HEK293 (cell line): Measurements from ENCODE around the gene BRD1.

Experiments
- CTCF ChIA-PET: fragments of 350-600 bp; formaldehyde crosslinking; extraction: SDS; loops from one replicate; lab custom pipeline; 2021; ENCODE audit warnings: antibody characterized with exemption; lab: Yijun Ruan, JAX
- POLR2A ChIA-PET: fragments of 300-600 bp; formaldehyde crosslinking; extraction: SDS; loops from one replicate; lab custom pipeline; 2020; ENCODE audit warnings: antibody characterized with exemption, inconsistent platforms; lab: Yijun Ruan, JAX
- H3K27ac ChIP-seq: fragments of 200-500 bp; sonication (Bioruptor generic); 2 replicates; pipeline ENCODE4 v1.5.1; 2014; ENCODE audit warnings: low read depth, low read length, control low read depth, inconsistent platforms; ENCODE audit errors: extremely low read depth
- H3K36me3 ChIP-seq, 2 experiments: fragments of 200-500 bp in 1 of 2; sonication (Bioruptor generic) in 1 of 2; 1 replicate in 1 of 2; 2 replicates in 1 of 2; pipeline ENCODE4 v1.5.1; 2014 to 2017; ENCODE audit warnings: inconsistent platforms in 2 of 2, low read length in 2 of 2; ENCODE audit not compliant: control insufficient read depth in 2 of 2, insufficient read depth in 1 of 2
- H3K4me1 ChIP-seq: fragments of 200-500 bp; sonication (Bioruptor generic); 2 replicates; pipeline ENCODE4 v1.5.1; 2014; ENCODE audit warnings: mild to moderate bottlenecking, low read length, inconsistent platforms; ENCODE audit not compliant: control insufficient read depth, insufficient read depth
- H3K4me3 ChIP-seq: 2 replicates; pipeline ENCODE4 v1.5.1; 2011; ENCODE audit warnings: low read depth, mild to moderate bottlenecking, control low read depth, low read length, moderate library complexity
- H3K9me3 ChIP-seq: fragments of 200-500 bp; sonication (Bioruptor generic); 2 replicates; pipeline ENCODE4 v1.5.1; 2014; ENCODE audit warnings: low read depth, low read length, inconsistent platforms; ENCODE audit not compliant: control insufficient read depth, insufficient read depth
- BCL11A ChIP-seq: fragments of 450-650 bp; formaldehyde crosslinking; IDR thresholded peaks from 2 replicates; pipeline ENCODE4 v1.5.1; 2016; ENCODE audit warnings: low read depth, missing biosample characterization, missing genetic modification characterization
- GLIS2 ChIP-seq: fragments of 450-650 bp; formaldehyde crosslinking; IDR thresholded peaks from 2 replicates; pipeline ENCODE4 v1.5.1; 2016; ENCODE audit warnings: missing biosample characterization, missing genetic modification characterization
- MZF1 ChIP-seq: fragments of 450-650 bp; formaldehyde crosslinking; IDR thresholded peaks from 2 replicates; pipeline ENCODE4 v1.5.1; 2017; ENCODE audit warnings: missing biosample characterization, missing genetic modification characterization, borderline replicate concordance
- OVOL3 ChIP-seq: fragments of 450-650 bp; formaldehyde crosslinking; IDR thresholded peaks from 2 replicates; pipeline ENCODE4 v1.5.1; 2016; ENCODE audit warnings: missing biosample characterization, missing genetic modification characterization
- PRDM1 ChIP-seq: fragments of 450-650 bp; formaldehyde crosslinking; IDR thresholded peaks from 2 replicates; pipeline ENCODE4; 2016; ENCODE audit warnings: missing biosample characterization, missing genetic modification characterization
- RBAK ChIP-seq: fragments of 450-650 bp; formaldehyde crosslinking; IDR thresholded peaks from 2 replicates; pipeline ENCODE4 v1.5.1; 2016; ENCODE audit warnings: missing biosample characterization, missing genetic modification characterization
- SP7 ChIP-seq: fragments of 450-650 bp; formaldehyde crosslinking; IDR thresholded peaks from 2 replicates; pipeline ENCODE4 v1.5.1; 2016; ENCODE audit warnings: missing biosample characterization, missing genetic modification characterization
- ZBTB21 ChIP-seq: fragments of 450-650 bp; formaldehyde crosslinking; IDR thresholded peaks from 2 replicates; pipeline ENCODE4 v1.5.1; 2017; ENCODE audit warnings: missing biosample characterization, missing genetic modification characterization
- ZFP41 ChIP-seq: fragments of 450-650 bp; formaldehyde crosslinking; IDR thresholded peaks from 2 replicates; pipeline ENCODE4 v1.5.1; 2016; ENCODE audit warnings: missing biosample characterization, missing genetic modification characterization, borderline replicate concordance
- ZNF202 ChIP-seq: fragments of 450-650 bp; formaldehyde crosslinking; IDR thresholded peaks from 2 replicates; pipeline ENCODE4 v1.5.1; 2016; ENCODE audit warnings: missing biosample characterization, missing genetic modification characterization, borderline replicate concordance
- ZNF214 ChIP-seq: fragments of 450-650 bp; formaldehyde crosslinking; IDR thresholded peaks from 2 replicates; pipeline ENCODE4 v1.5.1; 2017; ENCODE audit warnings: missing biosample characterization, mild to moderate bottlenecking, missing genetic modification characterization, borderline replicate concordance
- ZNF23 ChIP-seq: fragments of 450-650 bp; formaldehyde crosslinking; IDR thresholded peaks from 2 replicates; pipeline ENCODE4 v1.5.1; 2016; ENCODE audit warnings: missing biosample characterization, missing genetic modification characterization, borderline replicate concordance
- ZNF335 ChIP-seq: fragments of 450-650 bp; formaldehyde crosslinking; conservative IDR thresholded peaks from 2 replicates; pipeline ENCODE4 v1.5.1; 2016; ENCODE audit warnings: missing biosample characterization, missing genetic modification characterization
- ZNF354C ChIP-seq: fragments of 450-650 bp; formaldehyde crosslinking; IDR thresholded peaks from 2 replicates; pipeline ENCODE4 v1.5.1; 2016; ENCODE audit warnings: missing biosample characterization, missing genetic modification characterization, low read depth, borderline replicate concordance
- ZNF416 ChIP-seq: fragments of 450-650 bp; formaldehyde crosslinking; IDR thresholded peaks from 2 replicates; pipeline ENCODE4 v1.5.1; 2016; ENCODE audit warnings: missing biosample characterization, missing genetic modification characterization
- ZNF426 ChIP-seq: fragments of 450-650 bp; formaldehyde crosslinking; IDR thresholded peaks from 2 replicates; pipeline ENCODE4 v1.5.1; 2017; ENCODE audit warnings: missing biosample characterization, missing genetic modification characterization, mild to moderate bottlenecking, inconsistent platforms, moderate library complexity
- ZNF501 ChIP-seq: fragments of 450-650 bp; formaldehyde crosslinking; IDR thresholded peaks from 2 replicates; pipeline ENCODE4 v1.5.1; 2016; ENCODE audit warnings: missing biosample characterization, missing genetic modification characterization
- ZNF549 ChIP-seq: fragments of 450-650 bp; IDR thresholded peaks from 2 replicates; pipeline ENCODE4 v1.5.1; 2018; ENCODE audit warnings: missing biosample characterization, missing genetic modification characterization, mild to moderate bottlenecking, inconsistent platforms, moderate library complexity
- ZNF585B ChIP-seq: fragments of 450-650 bp; formaldehyde crosslinking; IDR thresholded peaks from 2 replicates; pipeline ENCODE4 v1.5.1; 2016; ENCODE audit warnings: missing biosample characterization, missing genetic modification characterization
- ZNF621 ChIP-seq: fragments of 450-650 bp; formaldehyde crosslinking; IDR thresholded peaks from 2 replicates; pipeline ENCODE4 v1.5.1; 2017; ENCODE audit warnings: missing biosample characterization, missing genetic modification characterization
- ZSCAN16 ChIP-seq: fragments of 450-650 bp; formaldehyde crosslinking; IDR thresholded peaks from 2 replicates; pipeline ENCODE4 v1.5.1; 2016; ENCODE audit warnings: missing biosample characterization, missing genetic modification characterization
- TF ChIP-seq, protein P1 (sequence below): fragments of 450-650 bp; formaldehyde crosslinking; IDR thresholded peaks from 2 replicates; pipeline ENCODE4 v1.5.1; 2016; ENCODE audit warnings: missing biosample characterization, missing genetic modification characterization
- TF ChIP-seq, protein P2 (sequence below): fragments of 450-650 bp; formaldehyde crosslinking; IDR thresholded peaks from 2 replicates; pipeline ENCODE4 v1.5.1; 2016; ENCODE audit warnings: missing biosample characterization, missing genetic modification characterization
- TF ChIP-seq, protein P3 (sequence below): fragments of 450-650 bp; formaldehyde crosslinking; IDR thresholded peaks from 2 replicates; pipeline ENCODE4 v1.5.1; 2016; ENCODE audit warnings: missing biosample characterization, missing genetic modification characterization
- TF ChIP-seq, protein P4 (sequence below): fragments of 450-650 bp; formaldehyde crosslinking; IDR thresholded peaks from 2 replicates; pipeline ENCODE4 v1.5.1; 2017; ENCODE audit warnings: missing biosample characterization, missing genetic modification characterization
- TF ChIP-seq, protein P5 (sequence below): IDR thresholded peaks from 2 replicates; pipeline ENCODE4 v1.6.1; 2011; ENCODE audit warnings: mild to moderate bottlenecking, low read depth, low read length, borderline replicate concordance

Gene BRD1

DNA sequence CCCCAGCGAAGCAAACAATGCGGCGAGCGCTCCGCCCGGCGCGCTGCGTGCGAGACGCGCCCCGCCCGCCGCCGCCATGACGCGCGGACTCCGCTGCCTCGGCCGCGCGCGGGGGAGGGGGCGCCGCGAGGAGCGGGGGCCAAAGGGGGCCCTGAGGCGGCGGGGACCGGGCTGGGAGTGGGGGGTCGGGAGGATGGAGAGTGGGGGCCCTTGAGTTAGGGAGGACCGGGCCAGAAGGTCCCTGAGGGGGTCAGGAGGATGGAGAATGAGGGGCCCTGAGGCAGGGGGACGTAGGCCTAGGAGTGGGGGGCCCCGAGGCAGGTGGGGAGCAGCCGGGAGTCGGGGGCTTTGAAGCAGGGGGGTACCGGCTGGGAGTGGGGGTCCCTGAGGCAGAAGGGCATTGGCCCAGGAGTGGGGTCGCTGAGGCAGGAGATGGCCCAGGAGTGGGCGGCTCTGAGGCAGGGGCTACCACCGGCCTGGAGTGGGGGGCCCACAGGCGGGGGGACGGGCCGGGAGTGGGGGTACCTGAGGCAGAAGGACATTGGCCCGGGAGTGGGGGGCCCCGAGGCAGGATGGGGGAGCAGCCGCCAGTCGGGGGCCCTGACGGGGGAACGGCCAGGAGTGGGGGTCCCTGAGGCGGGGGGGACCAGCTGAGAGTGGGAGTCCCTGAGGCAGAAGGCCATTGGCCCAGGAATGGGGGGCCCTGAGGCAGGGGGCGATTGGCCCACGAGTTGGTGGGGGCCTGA, at the start of gene BRD1:
Gene BRD1 (minus strand): TSS at position 21 of the 746 bp plus-strand sequence. CDS start 3,556 bp downstream, outside the sequence.
- ChIA-PET CTCF (no interaction called here), POLR2A (interaction anchor here (0.5 kb wide), 1 partner anchor 43 kb away, joined by 3 read pairs; no protein-coding TSS in a partner anchor)
- Histone ChIP-seq H3K4me3 (peak within 1 kb of the TSS; percentile 69), H3K9me3 (no peaks in the 10 kb centered on the region), H3K27ac (peak within 1 kb of the TSS; percentile 89), H3K36me3 (peaks cover 4 to 32% of the 10 kb centered on the region in 2 experiments; a peak in 2 of 3 replicates), H3K4me1 (peaks cover 4% of the 10 kb centered on the region)
- TF ChIP-seq ZNF585B (no peak), MZF1 (tag by site-specific recombination) (no peak), ZNF621 (tag by site-specific recombination) (no peak), RBAK (tag by site-specific recombination) (no peak), OVOL3 (tag by site-specific recombination) (no peak), BCL11A (tag by site-specific recombination) (no peak), ZNF501 (tag by site-specific recombination) (no peak), ZNF202 (tag by site-specific recombination) (no peak), ZFP41 (tag by site-specific recombination) (no peak), PRDM1 (tag by site-specific recombination) (no peak), ZNF214 (tag by site-specific recombination) (no peak), ZNF426 (tag by site-specific recombination) (no peak), GLIS2 (tag by site-specific recombination) (peak; percentile 19; the same call in 1 of the 2 replicates), SP7 (no peak), ZNF416 (tag by site-specific recombination) (no peak), ZNF549 (tag by site-specific recombination) (no peak), ZSCAN16 (no peak), ZNF335 (tag by site-specific recombination) (0 out of 2 replicates have a peak, but pooled peaks have one; percentile 31), ZNF354C (tag by site-specific recombination) (no peak), ZNF23 (tag by site-specific recombination) (no peak), ZBTB21 (tag by site-specific recombination) (no peak)
- TF ChIP-seq, protein P1, sequence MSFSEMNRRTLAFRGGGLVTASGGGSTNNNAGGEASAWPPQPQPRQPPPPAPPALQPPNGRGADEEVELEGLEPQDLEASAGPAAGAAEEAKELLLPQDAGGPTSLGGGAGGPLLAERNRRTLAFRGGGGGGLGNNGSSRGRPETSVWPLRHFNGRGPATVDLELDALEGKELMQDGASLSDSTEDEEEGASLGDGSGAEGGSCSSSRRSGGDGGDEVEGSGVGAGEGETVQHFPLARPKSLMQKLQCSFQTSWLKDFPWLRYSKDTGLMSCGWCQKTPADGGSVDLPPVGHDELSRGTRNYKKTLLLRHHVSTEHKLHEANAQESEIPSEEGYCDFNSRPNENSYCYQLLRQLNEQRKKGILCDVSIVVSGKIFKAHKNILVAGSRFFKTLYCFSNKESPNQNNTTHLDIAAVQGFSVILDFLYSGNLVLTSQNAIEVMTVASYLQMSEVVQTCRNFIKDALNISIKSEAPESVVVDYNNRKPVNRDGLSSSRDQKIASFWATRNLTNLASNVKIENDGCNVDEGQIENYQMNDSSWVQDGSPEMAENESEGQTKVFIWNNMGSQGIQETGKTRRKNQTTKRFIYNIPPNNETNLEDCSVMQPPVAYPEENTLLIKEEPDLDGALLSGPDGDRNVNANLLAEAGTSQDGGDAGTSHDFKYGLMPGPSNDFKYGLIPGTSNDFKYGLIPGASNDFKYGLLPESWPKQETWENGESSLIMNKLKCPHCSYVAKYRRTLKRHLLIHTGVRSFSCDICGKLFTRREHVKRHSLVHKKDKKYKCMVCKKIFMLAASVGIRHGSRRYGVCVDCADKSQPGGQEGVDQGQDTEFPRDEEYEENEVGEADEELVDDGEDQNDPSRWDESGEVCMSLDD, result peak; percentile 92
- TF ChIP-seq, protein P2, sequence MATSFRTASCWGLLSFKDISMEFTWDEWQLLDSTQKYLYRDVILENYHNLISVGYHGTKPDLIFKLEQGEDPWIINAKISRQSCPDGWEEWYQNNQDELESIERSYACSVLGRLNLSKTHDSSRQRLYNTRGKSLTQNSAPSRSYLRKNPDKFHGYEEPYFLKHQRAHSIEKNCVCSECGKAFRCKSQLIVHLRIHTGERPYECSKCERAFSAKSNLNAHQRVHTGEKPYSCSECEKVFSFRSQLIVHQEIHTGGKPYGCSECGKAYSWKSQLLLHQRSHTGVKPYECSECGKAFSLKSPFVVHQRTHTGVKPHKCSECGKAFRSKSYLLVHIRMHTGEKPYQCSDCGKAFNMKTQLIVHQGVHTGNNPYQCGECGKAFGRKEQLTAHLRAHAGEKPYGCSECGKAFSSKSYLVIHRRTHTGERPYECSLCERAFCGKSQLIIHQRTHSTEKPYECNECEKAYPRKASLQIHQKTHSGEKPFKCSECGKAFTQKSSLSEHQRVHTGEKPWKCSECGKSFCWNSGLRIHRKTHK (tag by site-specific recombination), result no peak
- TF ChIP-seq, protein P3, sequence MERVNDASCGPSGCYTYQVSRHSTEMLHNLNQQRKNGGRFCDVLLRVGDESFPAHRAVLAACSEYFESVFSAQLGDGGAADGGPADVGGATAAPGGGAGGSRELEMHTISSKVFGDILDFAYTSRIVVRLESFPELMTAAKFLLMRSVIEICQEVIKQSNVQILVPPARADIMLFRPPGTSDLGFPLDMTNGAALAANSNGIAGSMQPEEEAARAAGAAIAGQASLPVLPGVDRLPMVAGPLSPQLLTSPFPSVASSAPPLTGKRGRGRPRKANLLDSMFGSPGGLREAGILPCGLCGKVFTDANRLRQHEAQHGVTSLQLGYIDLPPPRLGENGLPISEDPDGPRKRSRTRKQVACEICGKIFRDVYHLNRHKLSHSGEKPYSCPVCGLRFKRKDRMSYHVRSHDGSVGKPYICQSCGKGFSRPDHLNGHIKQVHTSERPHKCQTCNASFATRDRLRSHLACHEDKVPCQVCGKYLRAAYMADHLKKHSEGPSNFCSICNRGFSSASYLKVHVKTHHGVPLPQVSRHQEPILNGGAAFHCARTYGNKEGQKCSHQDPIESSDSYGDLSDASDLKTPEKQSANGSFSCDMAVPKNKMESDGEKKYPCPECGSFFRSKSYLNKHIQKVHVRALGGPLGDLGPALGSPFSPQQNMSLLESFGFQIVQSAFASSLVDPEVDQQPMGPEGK (tag by site-specific recombination), result peak; percentile 87
- TF ChIP-seq, protein P4, sequence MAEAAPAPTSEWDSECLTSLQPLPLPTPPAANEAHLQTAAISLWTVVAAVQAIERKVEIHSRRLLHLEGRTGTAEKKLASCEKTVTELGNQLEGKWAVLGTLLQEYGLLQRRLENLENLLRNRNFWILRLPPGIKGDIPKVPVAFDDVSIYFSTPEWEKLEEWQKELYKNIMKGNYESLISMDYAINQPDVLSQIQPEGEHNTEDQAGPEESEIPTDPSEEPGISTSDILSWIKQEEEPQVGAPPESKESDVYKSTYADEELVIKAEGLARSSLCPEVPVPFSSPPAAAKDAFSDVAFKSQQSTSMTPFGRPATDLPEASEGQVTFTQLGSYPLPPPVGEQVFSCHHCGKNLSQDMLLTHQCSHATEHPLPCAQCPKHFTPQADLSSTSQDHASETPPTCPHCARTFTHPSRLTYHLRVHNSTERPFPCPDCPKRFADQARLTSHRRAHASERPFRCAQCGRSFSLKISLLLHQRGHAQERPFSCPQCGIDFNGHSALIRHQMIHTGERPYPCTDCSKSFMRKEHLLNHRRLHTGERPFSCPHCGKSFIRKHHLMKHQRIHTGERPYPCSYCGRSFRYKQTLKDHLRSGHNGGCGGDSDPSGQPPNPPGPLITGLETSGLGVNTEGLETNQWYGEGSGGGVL (tag by site-specific recombination), result peak; percentile 26; the same call in 1 of the 2 replicates
- TF ChIP-seq, protein P5, sequence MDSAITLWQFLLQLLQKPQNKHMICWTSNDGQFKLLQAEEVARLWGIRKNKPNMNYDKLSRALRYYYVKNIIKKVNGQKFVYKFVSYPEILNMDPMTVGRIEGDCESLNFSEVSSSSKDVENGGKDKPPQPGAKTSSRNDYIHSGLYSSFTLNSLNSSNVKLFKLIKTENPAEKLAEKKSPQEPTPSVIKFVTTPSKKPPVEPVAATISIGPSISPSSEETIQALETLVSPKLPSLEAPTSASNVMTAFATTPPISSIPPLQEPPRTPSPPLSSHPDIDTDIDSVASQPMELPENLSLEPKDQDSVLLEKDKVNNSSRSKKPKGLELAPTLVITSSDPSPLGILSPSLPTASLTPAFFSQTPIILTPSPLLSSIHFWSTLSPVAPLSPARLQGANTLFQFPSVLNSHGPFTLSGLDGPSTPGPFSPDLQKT, result no peak
